ENCODE data around the gene ZNF780B. TPM values are rescaled to one million over a fixed set of nuclear protein-coding genes. Genes with fewer than 3 reads are reported as not detected.

The ZNF780B gene
- total RNA-seq, 2 donors from 2014 or later: 11.7 to 17.4 TPM

DNA sequence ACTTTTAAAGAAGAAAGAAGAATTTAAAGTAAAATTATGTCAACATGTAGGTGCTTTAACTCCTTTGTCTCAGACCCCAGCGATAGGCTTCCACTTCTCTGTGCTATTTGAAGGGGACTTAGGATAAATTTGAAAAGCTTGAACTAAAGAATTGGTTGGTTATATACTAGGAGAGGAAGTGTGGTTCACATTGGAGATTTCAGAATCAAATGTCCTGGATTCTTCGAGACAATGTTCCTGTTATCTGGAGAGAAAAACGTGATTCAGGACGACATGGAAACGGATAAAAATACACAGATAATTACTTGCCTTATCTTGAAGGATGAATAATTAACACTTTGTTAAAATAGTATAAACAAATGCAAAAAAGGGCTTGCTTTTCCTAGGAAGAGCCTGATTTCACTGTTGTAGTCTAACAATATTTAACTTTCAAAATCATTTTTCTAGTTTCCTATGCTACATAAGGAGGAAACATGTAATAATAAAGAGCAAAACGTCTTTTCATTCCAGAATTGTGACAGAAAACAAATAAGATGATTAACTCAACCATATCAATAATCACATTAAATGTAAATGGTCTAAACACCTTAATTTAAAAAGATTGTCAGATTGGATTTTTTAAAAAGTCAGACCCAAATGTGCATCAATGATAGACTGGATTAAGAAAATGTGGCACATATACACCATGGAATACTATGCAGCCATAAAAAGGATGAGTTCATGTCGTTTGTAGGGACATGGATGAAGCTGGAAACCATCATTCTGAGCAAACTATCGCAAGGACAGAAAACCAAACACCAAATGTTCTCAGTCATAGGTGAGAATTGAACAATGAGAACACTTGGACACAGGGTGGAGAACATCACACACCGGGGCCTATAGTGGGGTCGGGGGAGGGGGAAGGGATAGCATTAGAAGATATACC is 35.4 kb upstream of the ZNF780B start:
- Histone ChIP-seq H3K27ac (peak overlapping the region; percentile 82 to 85), H3K4me3 (peak overlapping the region; percentile 74), H3K4me1 (replicated peaks) (no peaks in the 10 kb centered on the region), H3K36me3 (no peaks in the 10 kb centered on the region), H3K27me3 (replicated peaks; ENCODE audit: insufficient read depth) (no peaks in the 10 kb centered on the region), H3K9me3 (no peaks in the 10 kb centered on the region)
- TF ChIP-seq POLR2A (IDR thresholded peaks at IDR 0.05) (no peak), POLR2AphosphoS5 (IDR thresholded peaks at IDR 0.05) (no peak)
- TF ChIP-seq, protein P1, sequence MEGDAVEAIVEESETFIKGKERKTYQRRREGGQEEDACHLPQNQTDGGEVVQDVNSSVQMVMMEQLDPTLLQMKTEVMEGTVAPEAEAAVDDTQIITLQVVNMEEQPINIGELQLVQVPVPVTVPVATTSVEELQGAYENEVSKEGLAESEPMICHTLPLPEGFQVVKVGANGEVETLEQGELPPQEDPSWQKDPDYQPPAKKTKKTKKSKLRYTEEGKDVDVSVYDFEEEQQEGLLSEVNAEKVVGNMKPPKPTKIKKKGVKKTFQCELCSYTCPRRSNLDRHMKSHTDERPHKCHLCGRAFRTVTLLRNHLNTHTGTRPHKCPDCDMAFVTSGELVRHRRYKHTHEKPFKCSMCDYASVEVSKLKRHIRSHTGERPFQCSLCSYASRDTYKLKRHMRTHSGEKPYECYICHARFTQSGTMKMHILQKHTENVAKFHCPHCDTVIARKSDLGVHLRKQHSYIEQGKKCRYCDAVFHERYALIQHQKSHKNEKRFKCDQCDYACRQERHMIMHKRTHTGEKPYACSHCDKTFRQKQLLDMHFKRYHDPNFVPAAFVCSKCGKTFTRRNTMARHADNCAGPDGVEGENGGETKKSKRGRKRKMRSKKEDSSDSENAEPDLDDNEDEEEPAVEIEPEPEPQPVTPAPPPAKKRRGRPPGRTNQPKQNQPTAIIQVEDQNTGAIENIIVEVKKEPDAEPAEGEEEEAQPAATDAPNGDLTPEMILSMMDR (IDR thresholded peaks at IDR 0.05): no peak
- intact Hi-C loops (cut with DNase I): no loop called here
- DNase-seq (ENCODE audit: low spot score): no peak
- 40% methylated on average over 10 of the region's 10 CpGs for WGBS

- no peak for TF ChIP-seq POLR2A (IDR thresholded peaks at IDR 0.05)
- TF ChIP-seq POLR2AphosphoS5 (IDR thresholded peaks at IDR 0.05): peak; percentile 87
- TF ChIP-seq, protein P1 (IDR thresholded peaks at IDR 0.05): no peak
- no peaks in the 10 kb centered on the region for H3K27me3 ChIP-seq (replicated peaks; ENCODE audit: insufficient read depth)
- intact Hi-C loops (cut with DNase I): no loop called here
Measured at GRCh38 chr19:40090241-40091204, 34.5 kb upstream of the ZNF780B start, which contains the start of gene ZNF780A. Gene ZNF780A, minus strand, starts transcription at chr19:40090943. Its CDS starts 6,190 bp downstream, at chr19:40084753.

GRCh38 chr19:40089462-40089861 is 33.4 kb upstream of the ZNF780B start:
- TF ChIP-seq, protein P1 (IDR thresholded peaks at IDR 0.05): no peak
- TF ChIP-seq POLR2A (IDR thresholded peaks at IDR 0.05) (no peak), POLR2AphosphoS5 (IDR thresholded peaks at IDR 0.05) (no peak)
- 66% methylated on average over 4 of the region's 4 CpGs for WGBS
- no peaks in the 10 kb centered on the region for H3K27me3 ChIP-seq (replicated peaks; ENCODE audit: insufficient read depth)
- H3K27ac ChIP-seq: no peak overlapping the region
- intact Hi-C loops (cut with DNase I): no loop called here
- no peaks in the 10 kb centered on the region for H3K4me1 ChIP-seq (replicated peaks)
- H3K9me3 ChIP-seq: no peaks in the 10 kb centered on the region
- peak overlapping the region in 1 of 2 donors; percentile 74 for H3K4me3 ChIP-seq
- no peaks in the 10 kb centered on the region for H3K36me3 ChIP-seq
- no peak for DNase-seq (ENCODE audit: low spot score)

More at GRCh38 chr19:40090241-40091204, 34.5 kb upstream of the ZNF780B start, which contains the start of gene ZNF780A:
- Histone ChIP-seq H3K4me1 (replicated peaks) (no peaks in the 10 kb centered on the region), H3K4me3 (peak within 1 kb of the TSS; percentile 74), H3K36me3 (no peaks in the 10 kb centered on the region), H3K27ac (peak within 1 kb of the TSS; percentile 82 to 85), H3K9me3 (no peaks in the 10 kb centered on the region)
- under 1% methylated on average over 47 of the region's 47 CpGs for WGBS
- DNase-seq (ENCODE audit: low spot score): peak; percentile 64

- DNase-seq (ENCODE audit: low spot score): no peak
- Histone ChIP-seq H3K36me3 (no peaks in the 10 kb centered on the region), H3K27me3 (replicated peaks; ENCODE audit: insufficient read depth) (no peaks in the 10 kb centered on the region), H3K27ac (no peak overlapping the region), H3K4me3 (no peak overlapping the region), H3K9me3 (no peaks in the 10 kb centered on the region), H3K4me1 (replicated peaks) (no peaks in the 10 kb centered on the region)
- intact Hi-C loops (cut with DNase I): no loop called here
- TF ChIP-seq POLR2A (IDR thresholded peaks at IDR 0.05): no peak
- no peak for TF ChIP-seq POLR2AphosphoS5 (IDR thresholded peaks at IDR 0.05)
- TF ChIP-seq, protein P1 (IDR thresholded peaks at IDR 0.05): no peak
- 88% methylated on average over 5 of the region's 5 CpGs for WGBS
Measured at GRCh38 chr19:40088299-40089047, 32.4 kb upstream of the ZNF780B start.
